GM21528 (cell line): ENCODE data around the gene SETSIP.
A peak's percentile ranks its signal among the peaks of the same experiment; 100 is the strongest.
"Not testable (repeated sequence)": the region's sequence is repeated elsewhere in the genome, so short reads cannot be mapped to it uniquely, and the experiment has no call there.

Experiments
- ATAC-seq: cut with Tn5 transposase; IDR thresholded peaks from one replicate; pipeline ENCODE4 v1.9.1; 2021; ENCODE audit warnings: mild to moderate bottlenecking, moderate library complexity; ENCODE audit not compliant: unreplicated experiment, low FRiP score

Gene SETSIP, protein sequence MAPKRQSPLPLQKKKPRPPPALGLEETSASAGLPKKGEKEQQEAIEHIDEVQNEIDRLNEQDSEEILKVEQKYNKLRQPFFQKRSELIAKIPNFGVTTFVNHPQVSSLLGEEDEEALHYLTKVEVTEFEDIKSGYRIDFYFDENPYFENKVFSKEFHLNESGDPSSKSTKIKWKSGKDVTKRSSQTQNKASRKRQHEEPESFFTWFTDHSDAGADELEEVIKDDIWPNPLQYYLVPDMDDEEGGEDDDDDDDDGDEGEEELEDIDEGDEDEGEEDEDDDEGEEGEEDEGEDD

DNA sequence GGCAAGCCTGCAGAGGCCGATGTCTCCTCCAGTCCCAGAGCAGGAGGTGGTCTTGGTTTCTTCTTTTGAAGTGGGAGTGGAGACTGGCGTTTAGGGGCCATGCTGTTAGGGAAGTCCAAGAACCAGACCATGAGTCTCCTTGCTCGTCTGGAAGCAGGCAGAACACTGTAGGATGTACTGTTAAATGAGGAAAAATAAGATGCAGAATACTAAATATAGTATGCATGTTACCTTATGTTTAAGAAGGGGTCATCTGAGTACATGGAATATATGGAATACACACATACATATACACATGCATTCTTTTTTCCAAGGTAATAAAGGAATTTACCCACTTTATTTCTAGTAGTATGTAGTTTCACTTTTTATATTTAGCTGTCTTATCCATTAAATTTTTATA is at the start of gene SETSIP:
SETSIP (minus strand) TSS at position 101 of the 400 bp plus-strand sequence; CDS start at position 101, 0 bp downstream.
- no peak for ATAC-seq

GRCh38 chr1:92123868-92124267 is 48.7 kb upstream of the SETSIP start:
- no peak for ATAC-seq

DNA sequence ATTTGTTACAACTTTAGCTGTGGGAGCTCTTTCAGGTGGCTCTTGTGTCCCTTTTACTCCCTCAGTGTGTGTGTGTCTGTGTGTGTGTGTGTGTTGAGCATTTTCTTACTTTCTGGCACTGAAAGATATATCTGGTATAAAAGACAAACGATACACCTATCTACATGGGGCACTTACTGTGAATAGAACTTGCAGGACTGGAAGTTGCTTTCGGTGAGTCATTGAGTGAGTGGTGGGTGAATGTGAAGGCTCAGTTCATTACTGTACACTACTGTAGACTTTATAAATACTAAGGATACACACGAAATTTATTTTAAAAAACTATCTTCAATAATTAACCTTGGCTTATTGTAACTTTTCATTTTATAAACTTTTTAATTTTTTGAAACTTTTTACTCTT is 43.6 kb upstream of the SETSIP start:
- no peak for ATAC-seq

DNA sequence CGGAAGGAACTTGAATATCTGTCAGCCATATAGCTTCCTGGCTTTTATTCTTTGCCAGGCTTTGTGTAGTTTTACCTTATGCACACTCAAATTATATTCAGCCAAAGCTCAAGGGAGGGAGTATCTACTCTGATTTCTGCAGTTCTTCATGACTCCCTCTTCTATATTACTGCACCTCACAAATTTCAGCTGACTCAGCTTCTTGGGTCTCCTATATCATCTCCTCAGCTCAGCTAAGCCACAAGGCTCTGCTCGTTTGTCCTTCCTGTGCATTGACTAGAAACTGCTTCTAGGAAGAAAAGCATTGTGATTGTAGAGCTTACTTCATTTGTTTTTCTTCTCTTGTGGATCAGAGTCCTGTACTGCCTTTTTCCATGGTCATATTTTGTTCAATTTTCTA is 42.3 kb upstream of the SETSIP start:
- no peak for ATAC-seq

- no peak for ATAC-seq
These were observed 33.4 kb upstream of the SETSIP start for GRCh38 chr1:92108631-92109030.

DNA sequence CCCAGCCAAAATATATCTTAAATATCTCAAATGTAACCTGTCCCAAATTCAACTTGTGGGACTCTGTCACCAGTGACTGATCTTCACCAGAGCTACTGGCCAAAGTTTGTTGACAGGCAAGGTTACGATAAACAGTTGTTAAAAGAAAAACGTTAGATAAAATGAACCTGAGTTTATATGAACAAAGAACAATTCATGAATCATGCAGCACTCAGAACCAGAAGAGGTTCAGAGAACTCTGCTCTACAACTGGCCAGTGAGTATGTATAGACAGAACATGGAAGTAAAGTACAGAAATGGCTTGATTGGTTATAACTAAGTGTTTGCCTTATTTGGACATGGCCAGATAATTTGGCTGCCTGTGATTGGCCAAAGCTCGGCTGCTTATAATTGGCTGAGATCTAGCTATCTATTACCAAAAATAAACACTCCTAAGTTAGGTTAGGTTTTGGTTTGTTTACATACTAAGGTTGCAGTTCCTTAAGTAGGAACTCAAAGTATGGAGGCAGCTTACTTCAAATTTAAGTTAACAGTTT is 30.4 kb upstream of the SETSIP start:
- no peak for ATAC-seq

DNA sequence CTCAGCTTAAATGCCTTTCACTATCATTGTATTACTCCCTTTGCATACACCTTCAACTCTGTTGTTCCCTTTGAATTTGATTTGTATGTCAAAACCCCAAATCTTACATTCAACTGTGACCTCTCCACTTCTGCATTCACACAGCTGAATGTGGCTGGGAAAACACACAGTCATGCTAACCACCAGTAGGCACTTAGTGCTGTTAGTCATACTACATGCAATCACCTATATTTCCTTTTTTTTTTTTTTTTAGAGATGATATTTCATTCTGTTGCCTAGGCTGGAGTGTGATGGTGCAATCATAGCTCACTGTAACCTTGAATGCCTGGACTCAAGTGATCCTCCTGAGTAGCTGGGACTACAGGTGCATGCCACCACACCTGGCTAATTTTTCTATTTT is 21.1 kb upstream of the SETSIP start:
- ATAC-seq, result no peak

GRCh38 chr1:92095874-92096273 is 20.7 kb upstream of the SETSIP start:
- ATAC-seq, result no peak

GRCh38 chr1:92094595-92094994 is 19.4 kb upstream of the SETSIP start:
- ATAC-seq, result no peak

- ATAC-seq, result no peak
These were observed 18.9 kb upstream of the SETSIP start for GRCh38 chr1:92094090-92094489.

- ATAC-seq, result no peak
These were observed 16.4 kb upstream of the SETSIP start for GRCh38 chr1:92091625-92092024.

GRCh38 chr1:92087542-92087941 is 12.3 kb upstream of the SETSIP start:
- no peak for ATAC-seq

DNA sequence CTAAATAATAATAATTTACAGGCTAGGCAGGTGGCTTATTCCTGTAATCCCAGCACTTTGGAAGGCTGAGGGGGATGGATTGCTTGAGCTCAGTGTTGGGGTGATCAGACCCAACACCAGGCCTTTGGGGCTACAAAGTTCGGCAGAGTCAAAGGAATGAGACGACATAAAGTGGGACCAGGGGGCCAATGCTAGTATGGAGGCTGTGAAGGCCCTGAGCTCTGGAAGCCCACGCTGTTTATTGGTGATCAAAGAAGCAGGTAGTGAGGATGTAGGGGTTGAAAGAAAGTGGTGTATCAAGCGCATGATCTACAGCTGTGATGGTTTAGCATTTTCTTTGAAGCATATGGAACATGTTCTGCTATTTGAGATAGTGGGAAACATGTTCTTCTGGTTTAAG is 10.5 kb upstream of the SETSIP start:
- no peak for ATAC-seq

DNA sequence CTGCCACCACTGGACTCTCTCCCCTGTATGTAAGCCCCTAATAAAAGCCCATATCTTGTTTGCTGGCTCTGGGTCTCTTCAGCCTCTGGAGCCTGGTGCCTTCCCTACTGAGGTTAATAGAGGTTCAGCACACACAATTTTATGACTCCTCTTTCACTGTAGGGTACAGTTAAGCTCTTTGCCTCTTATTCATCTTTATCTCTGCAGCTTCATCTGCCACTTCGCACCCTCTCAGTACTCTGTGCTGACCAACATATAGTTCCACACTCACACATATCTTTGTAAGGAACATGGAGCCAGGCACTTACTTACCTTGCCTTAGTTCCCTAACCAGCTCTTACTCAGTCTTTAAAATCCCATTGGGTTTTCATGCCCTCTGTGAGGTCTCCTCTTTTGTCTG is 9.4 kb upstream of the SETSIP start:
- no peak for ATAC-seq

- no peak for ATAC-seq
These were observed 5.8 kb upstream of the SETSIP start for GRCh38 chr1:92081031-92081430.

- peak; percentile 98 for ATAC-seq
These were observed 5.1 kb upstream of the SETSIP start, which contains the start of gene BTBD8 for GRCh38 chr1:92080128-92080985. Gene BTBD8 (plus strand): TSS chr1:92080345. CDS start chr1:92080572, 227 bp downstream.

DNA sequence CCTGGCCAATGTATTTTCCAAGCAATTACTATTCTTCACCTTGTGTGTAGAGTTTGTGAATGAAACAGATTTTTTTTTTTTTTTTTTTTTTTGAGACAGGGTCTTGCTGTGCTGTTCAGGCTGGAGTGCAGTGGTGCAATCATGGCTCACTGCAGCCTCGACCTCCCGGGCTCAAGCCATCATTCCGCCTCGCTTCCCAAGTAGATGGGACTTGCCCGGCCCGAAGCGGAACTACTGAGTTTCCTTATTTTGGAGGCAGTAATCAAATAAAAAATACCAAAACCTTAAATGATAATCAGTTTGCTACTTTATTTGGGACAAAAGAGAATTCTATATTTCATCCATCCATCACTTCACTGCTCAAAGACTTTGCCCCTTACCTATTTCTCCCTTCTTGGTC is 4.2 kb upstream of the SETSIP start:
- no peak for ATAC-seq

DNA sequence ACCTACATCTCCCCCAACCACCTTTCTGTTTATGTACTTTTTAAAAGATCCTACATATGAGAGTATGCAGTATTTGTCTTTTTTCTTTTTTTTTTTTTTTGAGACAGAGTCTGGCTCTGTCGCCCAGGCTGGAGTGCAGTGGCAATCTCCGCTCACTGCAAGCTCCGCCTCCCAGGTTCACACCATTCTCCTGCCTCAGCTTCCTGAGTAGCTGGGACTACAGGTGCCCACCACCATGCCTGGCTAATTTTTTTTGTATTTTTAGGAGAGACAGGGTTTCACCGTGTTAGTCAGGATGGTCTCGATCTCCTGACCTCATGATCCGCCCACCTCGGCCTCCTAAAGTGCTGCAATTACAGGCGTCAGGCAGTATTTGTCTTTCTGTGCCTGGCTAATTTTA is 2.9 kb upstream of the SETSIP start:
- not testable (repeated sequence) for ATAC-seq

DNA sequence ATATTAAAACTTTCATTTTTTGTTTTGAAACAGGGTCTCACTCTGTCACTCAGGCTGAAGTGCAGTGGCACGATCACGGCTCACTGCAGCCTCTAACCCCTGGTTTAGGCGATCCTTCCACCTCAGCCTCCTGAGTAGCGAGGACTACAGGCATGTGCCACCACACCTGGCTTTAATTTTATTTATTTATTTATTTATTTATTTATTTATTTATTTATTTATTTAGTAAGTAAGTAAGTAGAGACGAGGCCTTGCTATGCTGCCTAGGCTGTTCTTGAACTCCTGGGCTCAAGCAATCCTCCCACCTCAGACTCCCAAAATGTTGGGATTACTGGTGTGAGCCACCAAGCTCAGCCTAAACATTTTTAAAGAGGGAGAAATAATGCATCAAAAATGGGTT is 1.2 kb upstream of the SETSIP start:
- ATAC-seq, result no peak

DNA sequence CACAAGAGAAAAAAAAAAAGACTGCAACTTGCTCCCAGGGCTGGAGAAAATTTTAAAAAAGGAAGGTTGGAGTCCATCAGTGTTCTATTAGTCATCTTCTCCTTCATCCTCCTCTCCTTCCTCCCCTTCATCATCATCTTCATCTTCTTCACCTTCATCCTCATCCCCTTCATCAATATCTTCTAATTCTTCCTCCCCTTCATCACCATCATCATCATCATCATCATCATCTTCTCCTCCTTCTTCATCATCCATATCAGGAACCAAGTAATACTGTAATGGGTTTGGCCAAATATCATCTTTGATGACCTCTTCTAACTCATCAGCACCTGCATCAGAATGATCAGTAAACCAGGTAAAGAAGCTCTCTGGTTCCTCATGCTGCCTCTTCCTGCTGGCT is 765 bp downstream of the SETSIP start:
- ATAC-seq, result not testable (repeated sequence)

GRCh38 chr1:92070892-92071291 is 4.3 kb downstream of the SETSIP start:
- ATAC-seq, result no peak
